ENCODE data around the gene CHCHD6. TPM values are rescaled to one million over a fixed set of nuclear protein-coding genes. Genes with fewer than 3 reads are reported as not detected.

CHCHD6 gene
- total RNA-seq, 1 experiment from 2014 or later, result 40.9 TPM

DNA sequence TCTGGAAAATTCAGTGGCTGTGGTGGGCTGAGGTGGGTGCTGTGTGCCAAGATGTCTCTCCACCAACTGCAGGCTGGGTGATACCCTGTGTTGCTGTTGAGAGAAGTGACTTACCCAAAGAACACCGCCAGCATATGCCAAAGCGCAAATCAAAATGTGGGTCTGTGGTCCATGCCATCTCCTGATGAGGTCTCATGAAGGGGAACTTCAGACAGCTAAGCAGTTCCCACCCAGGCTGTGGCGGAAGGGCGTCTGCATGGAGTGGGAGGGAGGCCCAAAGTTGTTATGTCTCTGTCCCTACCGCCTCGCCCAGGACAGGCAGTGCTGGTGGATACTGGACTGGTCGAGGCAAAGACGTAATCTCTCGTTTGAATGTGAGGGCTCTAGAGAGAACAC is 208.0 kb downstream of the CHCHD6 start:
- no peaks in the 10 kb centered on the region for H3K36me3 Mint-ChIP-seq
- H3K27me3 Mint-ChIP-seq (ENCODE audit: low read depth), result no peaks in the 10 kb centered on the region
- ChIA-PET CTCF (interaction anchor here (1.1 to 1.2 kb wide), 2 partner anchors 17 to 160 kb away, joined by 3 read pairs; no protein-coding TSS in a partner anchor), POLR2A (no interaction called here)
- TF ChIP-seq TP53 (CRISPR knock-in tag; IDR thresholded peaks at IDR 0.05) (no peak), SMAD3 (CRISPR knock-in tag; IDR thresholded peaks at IDR 0.05; ENCODE audit: borderline replicate concordance) (no peak), ATF1 (CRISPR knock-in tag; IDR thresholded peaks at IDR 0.05) (no peak), PRRX2 (CRISPR knock-in tag; IDR thresholded peaks at IDR 0.05) (no peak), FOXK1 (CRISPR knock-in tag; IDR thresholded peaks at IDR 0.05) (no peak), ZNF423 (CRISPR knock-in tag; IDR thresholded peaks at IDR 0.05) (no peak), IRF2 (CRISPR knock-in tag; IDR thresholded peaks at IDR 0.05; ENCODE audit: borderline replicate concordance, low read depth) (no peak)
- TF ChIP-seq, protein P1, sequence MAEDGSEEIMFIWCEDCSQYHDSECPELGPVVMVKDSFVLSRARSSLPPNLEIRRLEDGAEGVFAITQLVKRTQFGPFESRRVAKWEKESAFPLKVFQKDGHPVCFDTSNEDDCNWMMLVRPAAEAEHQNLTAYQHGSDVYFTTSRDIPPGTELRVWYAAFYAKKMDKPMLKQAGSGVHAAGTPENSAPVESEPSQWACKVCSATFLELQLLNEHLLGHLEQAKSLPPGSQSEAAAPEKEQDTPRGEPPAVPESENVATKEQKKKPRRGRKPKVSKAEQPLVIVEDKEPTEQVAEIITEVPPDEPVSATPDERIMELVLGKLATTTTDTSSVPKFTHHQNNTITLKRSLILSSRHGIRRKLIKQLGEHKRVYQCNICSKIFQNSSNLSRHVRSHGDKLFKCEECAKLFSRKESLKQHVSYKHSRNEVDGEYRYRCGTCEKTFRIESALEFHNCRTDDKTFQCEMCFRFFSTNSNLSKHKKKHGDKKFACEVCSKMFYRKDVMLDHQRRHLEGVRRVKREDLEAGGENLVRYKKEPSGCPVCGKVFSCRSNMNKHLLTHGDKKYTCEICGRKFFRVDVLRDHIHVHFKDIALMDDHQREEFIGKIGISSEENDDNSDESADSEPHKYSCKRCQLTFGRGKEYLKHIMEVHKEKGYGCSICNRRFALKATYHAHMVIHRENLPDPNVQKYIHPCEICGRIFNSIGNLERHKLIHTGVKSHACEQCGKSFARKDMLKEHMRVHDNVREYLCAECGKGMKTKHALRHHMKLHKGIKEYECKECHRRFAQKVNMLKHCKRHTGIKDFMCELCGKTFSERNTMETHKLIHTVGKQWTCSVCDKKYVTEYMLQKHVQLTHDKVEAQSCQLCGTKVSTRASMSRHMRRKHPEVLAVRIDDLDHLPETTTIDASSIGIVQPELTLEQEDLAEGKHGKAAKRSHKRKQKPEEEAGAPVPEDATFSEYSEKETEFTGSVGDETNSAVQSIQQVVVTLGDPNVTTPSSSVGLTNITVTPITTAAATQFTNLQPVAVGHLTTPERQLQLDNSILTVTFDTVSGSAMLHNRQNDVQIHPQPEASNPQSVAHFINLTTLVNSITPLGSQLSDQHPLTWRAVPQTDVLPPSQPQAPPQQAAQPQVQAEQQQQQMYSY (CRISPR knock-in tag; IDR thresholded peaks at IDR 0.05), result no peak
- DNase-seq (ENCODE audit: low spot score) (no peak), ATAC-seq (no peak)
- H3K9me3 Mint-ChIP-seq, result no peaks in the 10 kb centered on the region
- no peak overlapping the region for H3K4me3 Mint-ChIP-seq
- peaks cover 8% of the 10 kb centered on the region for H3K4me1 Mint-ChIP-seq
- 0 out of 2 replicates have a peak overlapping the region, but pooled peaks have one; percentile 68 for H3K27ac Mint-ChIP-seq

DNA sequence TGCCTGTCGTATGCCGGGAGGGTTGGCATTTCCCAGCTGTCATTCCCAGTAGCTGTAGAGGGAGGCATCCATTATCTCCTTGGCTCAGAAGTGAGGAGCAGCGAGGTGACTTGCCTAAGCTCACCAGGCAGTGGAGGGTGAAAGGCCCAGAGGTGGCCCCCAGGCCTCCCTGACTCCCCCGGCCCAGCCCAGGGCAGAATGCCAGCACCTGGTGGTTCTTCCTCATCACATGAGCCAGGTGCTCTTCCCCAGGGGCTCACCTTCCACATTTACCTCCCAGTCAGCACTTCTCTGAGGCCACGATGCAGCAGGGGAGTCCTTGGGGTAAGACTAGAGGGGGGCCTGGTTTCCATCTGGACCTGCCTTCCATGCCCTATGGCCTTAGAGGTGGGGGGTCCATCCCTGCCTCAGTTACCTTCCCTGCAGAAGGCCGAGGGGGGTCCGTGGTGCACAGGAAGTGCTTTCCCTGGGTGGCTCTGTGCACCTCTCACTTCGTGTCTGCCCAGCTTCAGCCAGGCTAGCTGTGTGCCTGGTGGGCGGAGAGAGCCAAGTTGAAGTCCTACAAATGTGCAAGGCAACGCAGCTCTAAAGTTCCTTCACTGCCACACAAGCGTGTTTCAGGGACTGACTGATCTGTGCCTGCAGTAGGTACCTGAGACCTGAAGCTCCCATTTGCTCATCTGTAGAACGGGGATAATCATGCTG is 208.6 kb downstream of the CHCHD6 start:
- ATAC-seq (no peak), DNase-seq (ENCODE audit: low spot score) (no peak)
- Mint-ChIP-seq H3K9me3 (no peaks in the 10 kb centered on the region), H3K36me3 (no peaks in the 10 kb centered on the region), H3K4me1 (peaks cover 8% of the 10 kb centered on the region), H3K27ac (no peak overlapping the region), H3K27me3 (ENCODE audit: low read depth) (no peaks in the 10 kb centered on the region), H3K4me3 (no peak overlapping the region)
- TF ChIP-seq ETV6 (CRISPR knock-in tag; IDR thresholded peaks at IDR 0.05) (no peak), RORB (CRISPR knock-in tag; IDR thresholded peaks at IDR 0.05) (no peak), SP1 (CRISPR knock-in tag; conservative IDR thresholded peaks at IDR 0.05) (no peak), MXD4 (CRISPR knock-in tag; IDR thresholded peaks at IDR 0.05; ENCODE audit: borderline replicate concordance) (no peak), CBFB (CRISPR knock-in tag; IDR thresholded peaks at IDR 0.05; ENCODE audit: low read depth) (no peak), NFYB (CRISPR knock-in tag; conservative IDR thresholded peaks at IDR 0.05; ENCODE audit: low read depth) (no peak), ZNF121 (CRISPR knock-in tag; IDR thresholded peaks at IDR 0.05) (no peak), TCF7 (CRISPR knock-in tag; IDR thresholded peaks at IDR 0.05; ENCODE audit: low read depth) (no peak), HMGA2 (CRISPR knock-in tag; IDR thresholded peaks at IDR 0.05) (no peak), ELF4 (CRISPR knock-in tag; IDR thresholded peaks at IDR 0.05; ENCODE audit: low read depth) (no peak), FOXK1 (CRISPR knock-in tag; IDR thresholded peaks at IDR 0.05) (no peak), FOXP1 (CRISPR knock-in tag; IDR thresholded peaks at IDR 0.05; ENCODE audit: borderline replicate concordance) (no peak)
- TF ChIP-seq, protein P2, sequence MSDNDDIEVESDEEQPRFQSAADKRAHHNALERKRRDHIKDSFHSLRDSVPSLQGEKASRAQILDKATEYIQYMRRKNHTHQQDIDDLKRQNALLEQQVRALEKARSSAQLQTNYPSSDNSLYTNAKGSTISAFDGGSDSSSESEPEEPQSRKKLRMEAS (CRISPR knock-in tag; IDR thresholded peaks at IDR 0.05), result no peak
- TF ChIP-seq, protein P3, sequence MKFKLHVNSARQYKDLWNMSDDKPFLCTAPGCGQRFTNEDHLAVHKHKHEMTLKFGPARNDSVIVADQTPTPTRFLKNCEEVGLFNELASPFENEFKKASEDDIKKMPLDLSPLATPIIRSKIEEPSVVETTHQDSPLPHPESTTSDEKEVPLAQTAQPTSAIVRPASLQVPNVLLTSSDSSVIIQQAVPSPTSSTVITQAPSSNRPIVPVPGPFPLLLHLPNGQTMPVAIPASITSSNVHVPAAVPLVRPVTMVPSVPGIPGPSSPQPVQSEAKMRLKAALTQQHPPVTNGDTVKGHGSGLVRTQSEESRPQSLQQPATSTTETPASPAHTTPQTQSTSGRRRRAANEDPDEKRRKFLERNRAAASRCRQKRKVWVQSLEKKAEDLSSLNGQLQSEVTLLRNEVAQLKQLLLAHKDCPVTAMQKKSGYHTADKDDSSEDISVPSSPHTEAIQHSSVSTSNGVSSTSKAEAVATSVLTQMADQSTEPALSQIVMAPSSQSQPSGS (CRISPR knock-in tag; IDR thresholded peaks at IDR 0.05; ENCODE audit: borderline replicate concordance, low read depth), result no peak
- TF ChIP-seq, protein P4, sequence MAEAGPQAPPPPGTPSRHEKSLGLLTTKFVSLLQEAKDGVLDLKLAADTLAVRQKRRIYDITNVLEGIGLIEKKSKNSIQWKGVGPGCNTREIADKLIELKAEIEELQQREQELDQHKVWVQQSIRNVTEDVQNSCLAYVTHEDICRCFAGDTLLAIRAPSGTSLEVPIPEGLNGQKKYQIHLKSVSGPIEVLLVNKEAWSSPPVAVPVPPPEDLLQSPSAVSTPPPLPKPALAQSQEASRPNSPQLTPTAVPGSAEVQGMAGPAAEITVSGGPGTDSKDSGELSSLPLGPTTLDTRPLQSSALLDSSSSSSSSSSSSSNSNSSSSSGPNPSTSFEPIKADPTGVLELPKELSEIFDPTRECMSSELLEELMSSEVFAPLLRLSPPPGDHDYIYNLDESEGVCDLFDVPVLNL (CRISPR knock-in tag; IDR thresholded peaks at IDR 0.05; ENCODE audit: borderline replicate concordance, low read depth), result no peak
- ChIA-PET CTCF (interaction anchor here (0.6 to 1.1 kb wide), 4 partner anchors 18 to 999 kb away, joined by 3 to 5 read pairs (median 3); no protein-coding TSS in a partner anchor), POLR2A (interaction anchor here (0.6 to 0.9 kb wide), 2 partner anchors 39 to 138 kb away, joined by 4 to 5 read pairs; no protein-coding TSS in a partner anchor)

All from WTC11 (cell line).